ENCODE data around the gene DPYD. TPM values are rescaled to one million over a fixed set of nuclear protein-coding genes. Genes with fewer than 3 reads are reported as not detected.

Gene DPYD
- total RNA-seq, 1 donor from 2014 or later, result 45.7 TPM

DNA sequence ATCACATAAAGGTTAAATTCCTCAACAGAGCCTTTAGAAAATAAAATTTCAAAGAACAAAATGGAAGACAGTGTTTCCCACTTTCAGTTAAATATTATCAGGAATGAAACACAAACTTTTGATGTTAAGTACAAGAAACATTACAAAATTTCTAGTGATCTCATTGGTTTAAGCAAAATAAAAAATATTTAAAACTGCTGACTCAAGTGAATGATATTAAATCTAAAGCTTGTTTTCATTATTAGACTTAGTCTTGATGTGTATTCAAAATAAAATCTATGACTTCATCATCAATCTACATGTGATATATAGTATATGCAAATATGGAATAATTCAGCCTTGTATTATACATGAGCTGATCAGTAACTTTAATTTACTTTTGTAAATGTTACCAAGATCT, 614.3 kb downstream of the DPYD start:
- no peak for ATAC-seq
- intact Hi-C loops (cut with DNase I), result no loop called here

DNA sequence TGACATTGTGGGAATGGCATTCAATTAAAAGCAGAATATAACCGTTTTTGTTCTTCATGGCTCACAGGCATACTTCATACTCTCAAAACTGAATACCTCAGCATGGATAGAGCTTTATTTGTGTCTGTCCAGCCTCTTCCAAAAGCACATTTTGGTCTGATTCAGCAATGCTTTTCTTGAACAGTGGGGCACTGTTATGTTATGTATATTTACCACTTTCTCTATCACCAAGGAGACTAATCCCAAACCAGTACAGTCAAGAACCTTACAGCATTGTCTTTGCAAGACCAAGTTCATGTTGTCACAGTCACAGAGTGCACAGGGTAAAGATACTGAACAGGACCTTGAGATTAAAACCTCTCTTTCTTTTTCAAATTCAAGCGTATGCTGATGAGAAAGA, 616.5 kb downstream of the DPYD start:
- intact Hi-C loops (cut with DNase I), result loop anchor here (5.0 kb wide), 1 partner anchor 502 kb away; no protein-coding TSS in a partner anchor
- ATAC-seq, result peak; percentile 51

More for the DNA sequence above, 614.3 kb downstream of the DPYD start:
- DNase-seq (ENCODE audit: low spot score), result no peak

DNA sequence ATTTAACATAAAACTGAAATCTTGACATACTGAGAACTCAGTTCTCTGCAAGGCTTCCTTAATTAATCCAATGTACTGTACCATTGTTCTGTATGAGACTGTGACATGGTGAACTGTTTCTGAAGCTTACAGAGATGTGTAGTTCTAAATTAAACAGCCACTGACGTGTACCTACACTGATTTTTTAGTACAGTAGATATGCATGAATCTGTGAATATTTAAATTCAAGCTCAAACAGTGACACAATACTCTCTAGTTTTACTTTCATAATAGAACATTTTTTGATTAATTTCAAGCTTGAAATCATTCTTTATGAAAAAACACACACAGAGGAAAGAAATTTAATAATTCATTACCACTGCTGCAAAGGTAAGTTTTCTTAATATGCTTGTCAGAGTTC, 621.9 kb downstream of the DPYD start:
- intact Hi-C loops (cut with DNase I), result no loop called here
- no peak for ATAC-seq
- no peak for DNase-seq (ENCODE audit: low spot score)

More for the DNA sequence above, 616.5 kb downstream of the DPYD start:
- no peak for DNase-seq (ENCODE audit: low spot score)

GRCh38 chr1:97297611-97298010, 623.2 kb downstream of the DPYD start:
- intact Hi-C loops (cut with DNase I), result no loop called here
- no peak for DNase-seq (ENCODE audit: low spot score)
- no peak for ATAC-seq

- no peak for DNase-seq (ENCODE audit: low spot score)
- no peak for ATAC-seq
- intact Hi-C loops (cut with DNase I), result no loop called here
These were observed 638.9 kb downstream of the DPYD start for GRCh38 chr1:97281962-97282361.

DNA sequence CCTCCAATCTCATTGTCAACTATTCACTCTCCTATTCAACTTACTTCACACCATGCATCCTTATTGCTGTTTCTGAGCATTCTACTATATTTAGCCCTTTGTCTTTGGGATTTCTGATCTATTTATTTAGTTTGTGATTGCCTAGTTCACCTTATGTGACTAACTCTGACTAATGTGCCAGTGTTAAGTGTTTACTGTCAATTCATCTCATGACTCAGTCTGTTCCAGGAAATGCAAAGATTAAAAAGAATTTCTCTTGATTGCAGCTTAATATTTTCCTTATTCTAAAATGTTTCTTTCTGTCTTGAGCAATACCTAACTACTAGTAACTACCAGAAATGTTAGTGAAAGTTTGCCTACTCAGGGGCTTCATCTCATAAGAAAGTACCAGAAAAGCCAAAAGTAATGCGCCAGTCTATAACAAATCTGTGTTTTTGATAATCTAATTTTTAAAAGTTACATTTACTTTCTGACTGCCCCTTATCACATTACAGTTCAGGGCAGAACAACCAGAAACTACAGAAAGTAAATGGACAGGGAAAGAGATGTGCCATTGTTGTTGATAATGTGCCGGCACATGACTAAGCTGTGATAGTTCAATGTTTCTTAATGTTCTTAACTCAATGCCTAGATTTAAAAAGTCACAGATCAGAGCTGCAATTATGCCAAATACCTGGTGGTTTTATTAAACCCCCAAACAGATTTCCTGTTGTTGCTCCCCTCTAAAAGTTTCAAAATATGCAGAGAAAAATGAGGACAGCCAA, 642.8 kb downstream of the DPYD start:
- DNase-seq (ENCODE audit: low spot score) (no peak), ATAC-seq (no peak)
- intact Hi-C loops (cut with DNase I), result no loop called here

DNA sequence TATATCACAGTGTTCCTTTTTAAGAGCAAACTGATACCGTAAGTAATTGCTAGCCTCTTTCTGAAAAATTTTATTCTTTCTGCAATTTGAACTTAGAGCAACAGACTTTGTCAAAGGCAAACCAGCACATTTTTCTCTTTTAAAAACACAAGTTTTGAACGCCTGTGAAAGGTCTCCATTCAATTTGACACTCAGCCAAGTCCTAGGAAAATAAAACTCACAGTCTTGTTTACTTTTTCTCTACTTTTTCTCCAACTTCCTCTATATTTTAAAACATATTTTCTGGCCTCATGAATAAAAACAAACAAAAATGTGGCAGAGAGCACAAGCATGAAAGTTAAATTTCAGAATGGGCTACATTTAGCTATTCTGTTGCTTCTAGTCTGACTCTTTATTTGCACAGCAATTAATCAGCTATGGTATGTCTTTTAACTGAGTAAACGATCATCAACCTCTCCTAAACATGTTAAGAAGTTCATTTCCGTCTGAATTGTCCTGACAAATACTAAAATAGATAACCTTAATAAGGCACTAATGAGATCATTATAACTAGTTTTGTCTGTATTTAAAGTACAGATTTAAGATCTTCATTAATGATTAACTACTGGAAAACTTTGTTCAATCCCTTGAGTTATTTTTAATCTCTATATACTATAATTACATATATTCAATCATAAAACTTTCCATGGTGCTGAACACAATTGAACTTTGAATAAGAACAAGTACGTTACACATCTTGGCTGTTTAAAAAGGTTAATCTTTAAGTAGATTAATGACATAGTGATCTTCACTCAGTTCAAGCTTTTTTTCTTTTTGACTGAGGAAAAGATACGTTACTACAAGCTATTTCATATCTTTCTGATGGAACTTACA, 648.7 kb downstream of the DPYD start:
- DNase-seq (ENCODE audit: low spot score) (no peak), ATAC-seq (no peak)
- intact Hi-C loops (cut with DNase I), result no loop called here

- intact Hi-C loops (cut with DNase I), result no loop called here
- DNase-seq (ENCODE audit: low spot score) (no peak), ATAC-seq (no peak)
These were observed 650.1 kb downstream of the DPYD start for GRCh38 chr1:97270508-97271307.

GRCh38 chr1:97265630-97266029, 655.2 kb downstream of the DPYD start:
- intact Hi-C loops (cut with DNase I), result no loop called here
- ATAC-seq, result no peak
- no peak for DNase-seq (ENCODE audit: low spot score)

- no peak for ATAC-seq
- intact Hi-C loops (cut with DNase I), result no loop called here
- DNase-seq (ENCODE audit: low spot score), result no peak
These were observed 658.0 kb downstream of the DPYD start for GRCh38 chr1:97262842-97263241.

GRCh38 chr1:97258597-97258996, 662.2 kb downstream of the DPYD start:
- no peak for DNase-seq (ENCODE audit: low spot score)
- no peak for ATAC-seq
- intact Hi-C loops (cut with DNase I), result no loop called here

DNA sequence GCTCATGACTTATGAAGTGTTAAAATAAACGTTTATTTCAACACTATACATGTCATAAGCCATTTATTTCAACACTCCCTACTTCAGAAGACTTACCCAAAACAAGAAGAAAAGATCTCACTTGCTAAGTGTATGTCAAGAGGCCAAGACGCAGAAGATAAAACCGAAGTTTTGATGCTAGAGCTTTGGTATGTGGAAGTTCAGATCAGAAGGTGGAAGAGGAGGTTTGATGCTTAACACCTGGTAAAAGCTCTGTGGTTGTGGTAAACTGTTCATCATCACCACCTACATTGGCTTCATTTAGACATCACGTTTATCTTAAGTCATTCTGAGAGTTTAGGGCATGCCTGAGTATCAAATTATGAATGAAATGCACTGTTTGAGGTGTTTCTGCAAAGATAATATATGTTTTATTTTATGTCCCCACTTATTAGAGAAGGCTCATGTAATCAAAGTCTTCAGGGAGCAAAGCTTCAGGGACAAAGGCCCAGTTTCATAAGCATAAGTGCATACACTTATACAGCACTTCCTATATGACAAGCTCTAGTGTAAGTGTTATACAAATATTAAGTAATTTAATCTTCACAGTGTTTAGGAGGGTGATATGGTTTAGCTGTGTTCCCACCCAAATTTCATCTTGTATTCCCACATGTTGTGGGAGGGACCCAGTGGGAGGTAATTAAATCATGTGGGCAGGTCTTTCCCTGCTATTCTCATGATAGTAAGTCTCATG, 665.9 kb downstream of the DPYD start:
- intact Hi-C loops (cut with DNase I), result no loop called here
- DNase-seq (ENCODE audit: low spot score), result no peak
- ATAC-seq, result no peak

- intact Hi-C loops (cut with DNase I), result no loop called here
- DNase-seq (ENCODE audit: low spot score) (no peak), ATAC-seq (no peak)
These were observed 667.9 kb downstream of the DPYD start for GRCh38 chr1:97252925-97253324.

- intact Hi-C loops (cut with DNase I), result no loop called here
- ATAC-seq, result peak; percentile 65
- no peak for DNase-seq (ENCODE audit: low spot score)
These were observed 668.8 kb downstream of the DPYD start for GRCh38 chr1:97252076-97252475.

GRCh38 chr1:97247196-97247595, 673.6 kb downstream of the DPYD start:
- DNase-seq (ENCODE audit: low spot score), result no peak
- ATAC-seq, result no peak

DNA sequence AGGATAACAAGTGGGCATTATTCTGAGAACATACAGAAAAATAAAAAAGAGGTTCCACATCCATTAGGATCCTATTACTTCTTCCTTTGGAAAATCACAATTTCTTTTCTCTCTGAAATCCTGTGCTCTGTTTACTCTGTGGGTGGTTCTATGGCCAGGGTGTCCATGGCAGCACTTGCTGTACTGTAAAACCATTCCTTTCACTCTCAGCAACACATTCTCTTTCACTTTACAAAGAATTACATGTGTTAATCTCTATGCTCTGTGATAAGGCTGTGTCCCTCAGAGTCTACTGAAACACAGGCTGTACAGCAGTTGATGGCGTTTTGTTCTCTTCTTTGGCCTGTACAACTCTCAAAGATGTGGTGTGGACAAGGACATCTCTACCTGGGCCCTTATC, 675.2 kb downstream of the DPYD start:
- DNase-seq (ENCODE audit: low spot score), result no peak
- peak; percentile 70 for ATAC-seq
- intact Hi-C loops (cut with DNase I), result no loop called here

More at GRCh38 chr1:97247196-97247595, 673.6 kb downstream of the DPYD start:
- intact Hi-C loops (cut with DNase I), result no loop called here

DNA sequence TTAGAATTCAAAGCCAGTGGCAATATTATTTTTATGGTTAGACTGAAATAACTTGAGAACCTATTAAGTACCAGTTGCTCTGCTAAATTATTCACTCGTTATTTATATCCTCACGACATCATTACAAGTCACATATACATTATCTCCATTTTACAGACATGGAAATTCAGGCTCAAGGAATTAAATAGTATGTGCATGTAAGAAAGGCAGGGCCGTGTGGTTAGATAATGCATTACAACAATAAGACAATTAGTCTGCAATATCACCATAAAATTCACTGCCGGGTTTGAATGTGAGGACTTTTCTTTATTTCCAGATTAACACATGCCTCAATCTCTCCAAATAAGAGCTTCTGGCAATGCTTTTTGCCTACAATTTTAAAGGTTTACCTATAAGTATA, 675.8 kb downstream of the DPYD start:
- ATAC-seq, result no peak
- DNase-seq (ENCODE audit: low spot score), result no peak
- intact Hi-C loops (cut with DNase I), result no loop called here

GRCh38 chr1:97243973-97244560, 676.8 kb downstream of the DPYD start:
- DNase-seq (ENCODE audit: low spot score) (no peak), ATAC-seq (no peak)
- intact Hi-C loops (cut with DNase I), result no loop called here

All from sciatic nerve (tissue), 2 donors.